Neutrophil (primary cell): Measurements from ENCODE around the gene PALLD.

Experiments
- H3K27ac ChIP-seq: fragments of 200-600 bp; sonication (generic); 2 replicates; pipeline ENCODE4 v1.5.1; 2016; ENCODE audit warnings: mild to moderate bottlenecking, moderate library complexity
- H3K27me3 ChIP-seq: fragments of 200-600 bp; sonication (generic); 2 replicates; pipeline ENCODE4 v1.6.0; 2016; ENCODE audit warnings: mild to moderate bottlenecking
- H3K36me3 ChIP-seq: fragments of 200-600 bp; sonication (generic); 2 replicates; pipeline ENCODE4 v1.5.1; 2017
- H3K4me1 ChIP-seq, 2 experiments: fragments of 200-600 bp in 1 of 2; sonication (generic) in 1 of 2; 1 replicate in 1 of 2; 2 replicates in 1 of 2; pipeline versions ENCODE4 v1.5.1 to v1.6.1; 2013 to 2016; ENCODE audit warnings: low read depth in 1 of 2, low read length in 1 of 2, mild to moderate bottlenecking in 1 of 2, moderate library complexity in 1 of 2; ENCODE audit not compliant: control insufficient read depth in 1 of 2, insufficient read depth in 1 of 2
- H3K4me3 ChIP-seq, 2 experiments: fragments of 200-600 bp in 1 of 2; sonication (generic) in 1 of 2; 1 replicate in 1 of 2; 2 replicates in 1 of 2; pipeline ENCODE4 v1.5.1; 2013 to 2016; ENCODE audit warnings: low read depth in 1 of 2, low read length in 1 of 2, mild to moderate bottlenecking in 1 of 2, moderate library complexity in 1 of 2
- H3K9me3 ChIP-seq: fragments of 200-600 bp; sonication (generic); 2 replicates; pipeline ENCODE4 v1.5.1; 2016
- CTCF ChIP-seq: fragments of 200-600 bp; sonication (generic); IDR thresholded peaks from 2 replicates; pipeline ENCODE4 v1.5.1; 2016; ENCODE audit warnings: antibody characterized with exemption

PALLD gene

GRCh38 chr4:168659741-168660465 lies 163.1 kb downstream of the PALLD start:
- Histone ChIP-seq H3K27ac (no peak overlapping the region), H3K4me1 (no peaks in the 10 kb centered on the region), H3K4me3 (no peak overlapping the region), H3K27me3 (peaks cover 10% of the 10 kb centered on the region), H3K36me3 (no peaks in the 10 kb centered on the region), H3K9me3 (no peaks in the 10 kb centered on the region)
- no peak for TF ChIP-seq CTCF

- Histone ChIP-seq H3K36me3 (no peaks in the 10 kb centered on the region), H3K27me3 (no peaks in the 10 kb centered on the region), H3K9me3 (no peaks in the 10 kb centered on the region), H3K27ac (no peak overlapping the region), H3K4me3 (no peak overlapping the region), H3K4me1 (no peaks in the 10 kb centered on the region)
- TF ChIP-seq CTCF, result no peak
Measured at GRCh38 chr4:168662297-168662984, 165.6 kb downstream of the PALLD start.

- Histone ChIP-seq H3K4me3 (no peak overlapping the region), H3K9me3 (no peaks in the 10 kb centered on the region), H3K27ac (no peak overlapping the region), H3K4me1 (no peaks in the 10 kb centered on the region), H3K36me3 (no peaks in the 10 kb centered on the region), H3K27me3 (no peaks in the 10 kb centered on the region)
- TF ChIP-seq CTCF, result no peak
Measured at GRCh38 chr4:168664242-168664891, 167.5 kb downstream of the PALLD start.

- TF ChIP-seq CTCF, result no peak
- no peaks in the 10 kb centered on the region for H3K27me3 ChIP-seq
- no peaks in the 10 kb centered on the region for H3K9me3 ChIP-seq
- no peaks in the 10 kb centered on the region for H3K4me1 ChIP-seq
- no peak overlapping the region for H3K27ac ChIP-seq
- no peaks in the 10 kb centered on the region for H3K36me3 ChIP-seq
- H3K4me3 ChIP-seq, result no peak overlapping the region
Measured at GRCh38 chr4:168666531-168666930, 169.7 kb downstream of the PALLD start.

- no peak for TF ChIP-seq CTCF
Measured at GRCh38 chr4:168667376-168667775, 170.5 kb downstream of the PALLD start.

More at GRCh38 chr4:168667376-168667775, 170.5 kb downstream of the PALLD start:
- Histone ChIP-seq H3K27ac (no peak overlapping the region), H3K4me3 (no peak overlapping the region), H3K9me3 (no peaks in the 10 kb centered on the region), H3K36me3 (no peaks in the 10 kb centered on the region), H3K4me1 (no peaks in the 10 kb centered on the region), H3K27me3 (no peaks in the 10 kb centered on the region)
